Forelimb muscle (tissue), 1 donor: Measurements from ENCODE around the gene ADGRL1. TPM values are rescaled to one million over a fixed set of nuclear protein-coding genes. Genes with fewer than 3 reads are reported as not detected.

ENCODE experiments used
- DNase-seq: peaks from one replicate; pipeline ENCODE4 v3.0.0-alpha.2; 2013; ENCODE audit warnings: low read depth
- polyA plus RNA-seq: library from polyadenylated mRNA; unstranded; fragments of 120-200 nt; gene quantifications from one replicate; pipeline ENCODE4 v1.2.1, GENCODE V29; 2013; ENCODE audit not compliant: insufficient read length

ADGRL1 gene
- polyA plus RNA-seq, 1 donor, result 14.6 TPM

GRCh38 chr19:14112809-14113385 is 93.1 kb downstream of the ADGRL1 start:
- DNase-seq, result no peak

- DNase-seq, result no peak
These were observed 93.7 kb downstream of the ADGRL1 start for GRCh38 chr19:14112051-14112808.

- no peak for DNase-seq
These were observed 94.5 kb downstream of the ADGRL1 start for GRCh38 chr19:14111486-14111885.

- no peak for DNase-seq
These were observed 95.3 kb downstream of the ADGRL1 start for GRCh38 chr19:14110650-14111049.

GRCh38 chr19:14107581-14108461 is 98.1 kb downstream of the ADGRL1 start:
- DNase-seq, result no peak

GRCh38 chr19:14106840-14107239 is 99.1 kb downstream of the ADGRL1 start:
- DNase-seq, result no peak

- DNase-seq, result no peak
These were observed 100.3 kb downstream of the ADGRL1 start for GRCh38 chr19:14105680-14106079.

- DNase-seq, result no peak
These were observed 102.7 kb downstream of the ADGRL1 start for GRCh38 chr19:14103310-14103709.

GRCh38 chr19:14102756-14103155 is 103.2 kb downstream of the ADGRL1 start:
- no peak for DNase-seq

- no peak for DNase-seq
These were observed 103.8 kb downstream of the ADGRL1 start for GRCh38 chr19:14102102-14102696.

- no peak for DNase-seq
These were observed 104.9 kb downstream of the ADGRL1 start for GRCh38 chr19:14101003-14101545.

Other genes starting within 250 kb of the ADGRL1 start
- 5.8 TPM for gene RFX1, start 199.8 kb downstream of the ADGRL1 start, polyA plus RNA-seq
- gene RLN3, start 178.0 kb downstream of the ADGRL1 start, polyA plus RNA-seq, result not detected
- 3.0 TPM for gene IL27RA, start 174.4 kb downstream of the ADGRL1 start, polyA plus RNA-seq
- 0.28 TPM for gene PALM3, start 144.1 kb downstream of the ADGRL1 start, polyA plus RNA-seq
- 0.65 TPM for gene MISP3, start 133.4 kb downstream of the ADGRL1 start, polyA plus RNA-seq
- gene C19orf67, start 120.4 kb downstream of the ADGRL1 start, polyA plus RNA-seq, result not detected
- 45.6 TPM for gene SAMD1, start 115.4 kb downstream of the ADGRL1 start, polyA plus RNA-seq
- gene PRKACA, start 88.4 kb downstream of the ADGRL1 start, polyA plus RNA-seq, result 501 TPM
- 6.7 TPM for gene ASF1B, start 69.6 kb downstream of the ADGRL1 start, polyA plus RNA-seq
- gene ADGRE5, start 175.3 kb upstream of the ADGRL1 start, polyA plus RNA-seq, result 58.2 TPM
- 41.3 TPM for gene DDX39A, start 213.2 kb upstream of the ADGRL1 start, polyA plus RNA-seq
- 65.8 TPM for gene PKN1, start 227.1 kb upstream of the ADGRL1 start, polyA plus RNA-seq